Gastroesophageal sphincter (tissue), 3 donors: ENCODE data around the gene KRT15.

Source experiments
- CTCF ChIP-seq, 4 experiments: fragments of 200-600 bp in 2 of 4; fragments of 450-650 bp in 2 of 4; sonication (generic) in 1 of 4; IDR thresholded peaks; one replicate each; pipeline ENCODE4 v1.5.1; 2017 to 2019; ENCODE audit warnings: antibody characterized with exemption in 4 of 4, mild to moderate bottlenecking in 2 of 4, moderate library complexity in 2 of 4
- EP300 ChIP-seq: sonication (generic); formaldehyde crosslinking; IDR thresholded peaks from one replicate; pipeline ENCODE4 v1.6.1; 2017; ENCODE audit warnings: antibody characterized with exemption, mild to moderate bottlenecking
- POLR2AphosphoS5 ChIP-seq: sonication (generic); formaldehyde crosslinking; IDR thresholded peaks from one replicate; pipeline ENCODE4 v1.6.1; 2017; ENCODE audit warnings: antibody characterized with exemption

GRCh38 chr17:41567317-41567716, 48.6 kb upstream of the KRT15 start:
- TF ChIP-seq EP300 (no peak), CTCF (IDR thresholded peaks at IDR 0.05) (no peak), POLR2AphosphoS5 (no peak)
